ENCODE measurements around the gene TTC1.

DNA sequence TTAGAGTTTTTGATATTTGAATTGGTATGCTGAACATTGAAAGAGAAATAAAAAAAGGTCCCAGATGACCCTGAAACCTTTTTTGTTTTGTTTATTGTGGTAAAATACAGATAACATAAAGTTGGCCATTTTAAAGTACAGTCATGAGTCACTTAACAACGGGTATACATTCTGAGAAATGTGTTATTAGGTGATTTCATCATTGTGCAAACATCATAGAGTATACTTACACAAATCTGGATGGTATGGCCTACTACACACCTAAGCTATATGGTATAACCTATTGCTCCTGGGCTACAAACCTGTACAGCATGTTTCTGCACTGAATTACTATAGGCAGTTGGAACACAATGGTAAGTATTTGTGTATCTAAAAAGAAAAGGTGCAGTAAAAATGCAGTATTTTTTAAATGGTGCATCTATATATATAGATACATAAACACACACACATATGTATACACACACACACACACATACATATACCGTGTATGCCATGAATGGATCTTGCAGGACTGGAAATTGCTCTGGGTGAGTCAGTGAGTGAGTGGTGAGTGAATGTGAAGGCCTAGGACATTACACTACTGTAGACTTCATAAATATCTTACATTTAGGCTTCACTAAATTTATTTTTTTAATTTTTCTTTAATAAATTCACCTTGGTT lies 31.0 kb downstream of the TTC1 start:
- TF ChIP-seq POLR2AphosphoS5 (IDR thresholded peaks at IDR 0.05): no peak
- TF ChIP-seq, protein P1, sequence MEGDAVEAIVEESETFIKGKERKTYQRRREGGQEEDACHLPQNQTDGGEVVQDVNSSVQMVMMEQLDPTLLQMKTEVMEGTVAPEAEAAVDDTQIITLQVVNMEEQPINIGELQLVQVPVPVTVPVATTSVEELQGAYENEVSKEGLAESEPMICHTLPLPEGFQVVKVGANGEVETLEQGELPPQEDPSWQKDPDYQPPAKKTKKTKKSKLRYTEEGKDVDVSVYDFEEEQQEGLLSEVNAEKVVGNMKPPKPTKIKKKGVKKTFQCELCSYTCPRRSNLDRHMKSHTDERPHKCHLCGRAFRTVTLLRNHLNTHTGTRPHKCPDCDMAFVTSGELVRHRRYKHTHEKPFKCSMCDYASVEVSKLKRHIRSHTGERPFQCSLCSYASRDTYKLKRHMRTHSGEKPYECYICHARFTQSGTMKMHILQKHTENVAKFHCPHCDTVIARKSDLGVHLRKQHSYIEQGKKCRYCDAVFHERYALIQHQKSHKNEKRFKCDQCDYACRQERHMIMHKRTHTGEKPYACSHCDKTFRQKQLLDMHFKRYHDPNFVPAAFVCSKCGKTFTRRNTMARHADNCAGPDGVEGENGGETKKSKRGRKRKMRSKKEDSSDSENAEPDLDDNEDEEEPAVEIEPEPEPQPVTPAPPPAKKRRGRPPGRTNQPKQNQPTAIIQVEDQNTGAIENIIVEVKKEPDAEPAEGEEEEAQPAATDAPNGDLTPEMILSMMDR (IDR thresholded peaks at IDR 0.05): no peak
